Hepatocyte (in vitro differentiated cells): Measurements from ENCODE around the gene NTF3.

Source experiments
- EZH2 ChIP-seq: fragments of 200-600 bp; sonication (generic); IDR thresholded peaks from 2 replicates; pipeline ENCODE4 v1.6.1; 2016; ENCODE audit warnings: antibody characterized with exemption, mild to moderate bottlenecking, borderline replicate concordance
- TF ChIP-seq, protein P1 (sequence below): fragments of 200-600 bp; sonication (generic); IDR thresholded peaks from 2 replicates; pipeline ENCODE4 v1.5.1; 2016; ENCODE audit warnings: antibody characterized with exemption, mild to moderate bottlenecking; ENCODE audit not compliant: poor library complexity

DNA sequence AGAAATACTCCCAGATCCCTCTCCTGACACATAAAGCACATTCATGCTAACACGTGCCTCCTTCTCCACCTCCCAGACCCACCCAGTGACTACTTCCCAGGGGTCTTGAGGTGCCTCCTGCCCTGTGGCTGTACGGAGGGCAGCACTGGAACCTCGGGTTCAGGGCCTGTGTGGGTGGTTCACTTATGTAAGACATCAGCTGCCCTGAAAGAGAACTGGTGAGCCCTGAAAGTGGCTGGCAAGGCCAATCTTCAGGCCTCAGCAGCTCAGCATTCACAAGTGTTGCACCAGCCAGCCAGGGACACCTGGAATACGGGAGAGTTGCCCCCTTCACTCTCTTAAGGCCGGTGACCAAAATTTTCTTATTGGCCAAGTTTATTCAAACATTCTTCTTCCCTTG is 38.9 kb upstream of the NTF3 start:
- no peak for TF ChIP-seq EZH2
- TF ChIP-seq, protein P1, sequence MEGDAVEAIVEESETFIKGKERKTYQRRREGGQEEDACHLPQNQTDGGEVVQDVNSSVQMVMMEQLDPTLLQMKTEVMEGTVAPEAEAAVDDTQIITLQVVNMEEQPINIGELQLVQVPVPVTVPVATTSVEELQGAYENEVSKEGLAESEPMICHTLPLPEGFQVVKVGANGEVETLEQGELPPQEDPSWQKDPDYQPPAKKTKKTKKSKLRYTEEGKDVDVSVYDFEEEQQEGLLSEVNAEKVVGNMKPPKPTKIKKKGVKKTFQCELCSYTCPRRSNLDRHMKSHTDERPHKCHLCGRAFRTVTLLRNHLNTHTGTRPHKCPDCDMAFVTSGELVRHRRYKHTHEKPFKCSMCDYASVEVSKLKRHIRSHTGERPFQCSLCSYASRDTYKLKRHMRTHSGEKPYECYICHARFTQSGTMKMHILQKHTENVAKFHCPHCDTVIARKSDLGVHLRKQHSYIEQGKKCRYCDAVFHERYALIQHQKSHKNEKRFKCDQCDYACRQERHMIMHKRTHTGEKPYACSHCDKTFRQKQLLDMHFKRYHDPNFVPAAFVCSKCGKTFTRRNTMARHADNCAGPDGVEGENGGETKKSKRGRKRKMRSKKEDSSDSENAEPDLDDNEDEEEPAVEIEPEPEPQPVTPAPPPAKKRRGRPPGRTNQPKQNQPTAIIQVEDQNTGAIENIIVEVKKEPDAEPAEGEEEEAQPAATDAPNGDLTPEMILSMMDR: no peak
